Retina (tissue), 1 donor: ENCODE results near the gene FNDC3A.
A peak's percentile ranks its signal among the peaks of the same experiment; 100 is the strongest.
"Not testable (repeated sequence)": the region's sequence is repeated elsewhere in the genome, so short reads cannot be mapped to it uniquely, and the experiment has no call there.

Experiments
- DNase-seq: peaks from one replicate; pipeline ENCODE4 v3.0.0-alpha.2; 2016

Gene FNDC3A

DNA sequence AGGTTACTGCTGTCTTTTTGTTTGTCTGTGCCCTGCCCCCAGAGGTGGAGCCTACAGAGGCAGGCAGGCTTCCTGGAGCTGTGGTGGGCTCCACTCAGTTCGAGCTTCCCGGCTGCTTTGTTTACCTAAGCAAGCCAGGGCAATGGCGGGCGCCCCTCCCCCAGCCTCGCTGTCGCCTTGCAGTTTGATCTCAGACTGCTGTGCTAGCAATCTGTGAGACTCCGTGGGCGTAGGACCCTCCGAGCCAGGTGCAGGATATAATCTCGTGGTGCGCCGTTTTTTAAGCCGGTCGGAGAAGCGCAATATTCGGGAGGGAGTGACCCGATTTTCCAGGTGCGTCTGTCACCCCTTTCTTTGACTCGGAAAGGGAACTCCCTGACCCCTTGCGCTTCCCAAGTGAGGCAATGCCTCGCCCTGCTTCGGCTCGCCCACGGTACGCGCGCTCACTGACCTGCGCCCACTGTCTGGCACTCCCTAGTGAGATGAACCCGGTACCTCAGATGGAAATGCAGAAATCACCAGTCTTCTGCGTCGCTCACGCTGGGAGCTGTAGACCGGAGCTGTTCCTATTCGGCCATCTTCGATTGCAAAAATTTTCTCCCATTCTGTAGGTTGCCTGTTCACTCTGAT, 182.4 kb downstream of the FNDC3A start:
- DNase-seq = not testable (repeated sequence)

DNA sequence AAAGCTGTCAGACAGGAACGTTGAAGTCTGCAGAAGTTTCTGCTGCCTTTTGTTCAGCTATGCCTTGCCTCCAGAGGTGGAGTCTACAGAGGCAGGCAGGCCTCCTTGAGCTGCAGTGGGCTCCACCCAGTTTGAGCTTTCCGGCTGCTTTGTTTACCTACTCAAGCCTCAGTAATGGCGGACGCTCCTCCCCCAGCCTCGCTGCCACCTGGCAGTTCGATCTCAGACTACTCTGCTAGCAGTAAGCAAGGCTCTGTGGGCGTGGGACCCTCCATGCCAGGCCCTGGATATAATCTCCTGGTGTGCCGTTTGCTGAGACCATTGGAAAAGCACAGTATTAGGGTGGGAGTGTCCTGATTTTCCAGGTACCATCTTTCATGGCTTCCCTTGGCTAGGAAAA, 187.4 kb downstream of the FNDC3A start:
- DNase-seq = not testable (repeated sequence)

DNA sequence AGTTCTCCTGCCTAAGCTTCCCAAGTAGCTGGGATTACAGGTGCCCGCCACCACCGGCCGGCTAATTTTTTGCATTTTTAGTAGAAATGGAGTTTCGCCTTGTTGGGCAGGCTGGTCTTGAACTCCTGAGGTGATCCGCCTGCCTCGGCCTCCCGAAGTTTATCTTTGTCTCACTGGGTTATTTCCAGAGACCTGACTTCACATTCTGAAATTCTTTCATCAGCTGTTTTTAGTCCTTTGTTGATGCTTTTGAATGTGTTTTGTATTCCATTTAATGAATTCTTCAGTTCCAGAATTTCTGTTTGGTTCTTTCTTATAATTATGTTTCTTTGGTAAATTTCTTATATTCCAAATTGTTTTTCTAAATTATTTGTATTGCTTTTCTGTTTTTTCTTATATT, 189.0 kb downstream of the FNDC3A start:
- DNase-seq = no peak

DNA sequence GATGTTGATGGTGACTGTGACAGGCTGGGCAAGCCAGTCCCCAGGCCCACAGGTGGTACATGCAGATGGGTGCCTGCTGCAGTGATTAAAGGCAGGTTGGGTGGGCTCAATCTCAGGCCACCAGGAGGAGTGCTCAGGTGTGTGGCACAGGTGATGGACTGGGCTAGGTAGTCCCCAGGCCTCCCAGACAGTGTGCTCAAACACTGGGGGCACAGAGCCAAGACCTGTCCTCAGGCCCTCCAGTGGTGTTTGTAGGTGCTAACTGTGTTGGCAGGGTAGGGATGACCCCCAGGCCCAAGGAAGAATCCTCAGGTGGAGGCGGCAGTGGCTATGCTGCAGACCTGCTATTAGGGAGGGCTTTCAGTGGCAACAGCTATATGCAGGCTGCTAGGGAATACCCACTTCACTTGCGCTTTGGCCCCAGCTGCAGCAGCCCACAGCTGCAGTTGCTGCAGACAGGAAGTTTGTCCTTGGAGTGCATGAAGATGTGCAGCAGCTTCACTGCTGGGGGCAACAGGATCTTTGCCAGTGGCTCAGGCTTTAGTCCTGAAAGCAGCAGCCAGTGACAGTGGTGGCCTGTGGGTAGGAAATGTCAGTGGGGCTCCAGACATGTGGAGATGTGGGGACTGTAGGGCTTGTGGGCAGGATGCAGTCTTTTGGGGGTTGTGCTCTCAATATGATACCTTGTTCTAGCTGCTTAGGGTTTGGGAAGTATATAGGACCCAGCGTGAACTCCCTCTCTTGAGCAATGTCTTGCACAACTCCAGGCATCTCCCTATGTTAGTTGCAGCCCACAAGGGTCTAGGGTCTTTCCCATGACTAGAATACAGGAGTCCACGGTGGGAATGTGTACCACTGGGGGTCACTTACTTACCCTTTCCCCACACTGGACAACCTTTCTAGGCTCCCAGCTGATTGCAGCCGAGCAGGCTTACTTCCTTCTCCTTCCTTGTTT, 190.4 kb downstream of the FNDC3A start:
- DNase-seq = no peak

DNA sequence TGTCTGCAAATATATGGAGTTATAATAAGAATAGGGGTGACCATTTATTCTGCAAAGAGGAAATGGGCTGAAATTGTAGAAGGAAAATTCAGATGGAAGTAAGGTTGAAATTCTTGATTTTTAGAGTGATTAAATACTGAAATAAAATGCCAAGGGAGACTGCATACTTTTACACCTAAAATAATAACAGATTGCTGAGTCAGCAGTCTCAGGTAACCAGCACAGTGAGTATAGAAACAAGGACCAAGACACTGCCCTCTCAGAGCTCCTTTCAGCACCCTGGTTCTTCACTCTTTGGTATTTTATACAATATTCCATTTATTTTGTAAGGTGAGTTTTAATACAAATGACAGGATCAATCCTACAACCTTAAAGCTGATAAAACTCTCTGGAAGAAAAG, 195.6 kb downstream of the FNDC3A start:
- no peak for DNase-seq

DNA sequence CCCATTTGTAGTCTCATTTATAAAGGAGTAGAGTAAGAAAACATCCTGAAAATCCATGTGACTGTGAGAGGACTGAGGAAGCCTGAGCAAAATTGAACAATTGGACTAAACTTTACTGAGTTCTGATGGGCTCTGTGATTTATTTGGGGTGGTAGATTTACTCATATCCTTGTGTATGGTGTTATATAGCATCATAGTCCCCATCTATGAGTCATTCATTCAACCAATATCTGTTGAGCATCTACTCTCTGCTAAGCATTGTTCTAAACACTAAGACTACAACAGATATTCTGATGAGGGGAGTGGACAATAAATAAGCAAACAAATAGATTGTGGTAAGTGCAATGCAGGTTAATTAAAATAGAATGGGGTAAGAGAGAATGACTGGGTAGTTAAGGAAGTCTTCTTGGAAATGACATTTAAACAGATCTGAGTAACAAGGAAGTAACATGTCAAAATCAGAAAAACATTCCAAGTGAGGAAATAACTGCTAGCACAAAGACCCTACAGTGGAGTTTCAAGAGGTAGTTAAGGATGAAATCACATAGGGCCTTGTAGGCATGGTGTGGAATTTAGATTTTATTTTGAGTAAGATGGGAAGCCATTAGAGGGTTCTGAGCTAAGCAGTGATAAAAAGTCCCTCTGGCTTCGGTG, 208.1 kb downstream of the FNDC3A start:
- DNase-seq = no peak

DNA sequence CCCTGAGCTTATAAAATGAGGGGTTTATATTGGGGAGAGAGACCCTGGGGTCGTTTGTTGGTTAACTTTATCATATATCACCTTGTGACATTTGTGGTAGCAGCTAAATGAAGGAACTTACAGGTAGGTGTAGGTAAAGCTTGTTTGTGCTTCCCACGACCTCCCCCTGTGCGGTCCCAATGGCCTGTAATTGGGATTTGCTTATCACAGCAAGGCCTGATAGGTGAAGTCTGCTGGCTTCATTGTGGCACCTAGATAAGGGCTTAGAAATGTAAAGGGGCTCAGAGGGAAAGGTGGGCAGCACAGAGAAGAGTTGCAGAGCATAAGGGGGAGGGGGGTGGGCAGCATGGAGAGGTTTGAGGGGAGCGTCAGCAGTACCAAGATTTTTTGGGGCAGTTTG, 208.9 kb downstream of the FNDC3A start:
- no peak for DNase-seq

DNA sequence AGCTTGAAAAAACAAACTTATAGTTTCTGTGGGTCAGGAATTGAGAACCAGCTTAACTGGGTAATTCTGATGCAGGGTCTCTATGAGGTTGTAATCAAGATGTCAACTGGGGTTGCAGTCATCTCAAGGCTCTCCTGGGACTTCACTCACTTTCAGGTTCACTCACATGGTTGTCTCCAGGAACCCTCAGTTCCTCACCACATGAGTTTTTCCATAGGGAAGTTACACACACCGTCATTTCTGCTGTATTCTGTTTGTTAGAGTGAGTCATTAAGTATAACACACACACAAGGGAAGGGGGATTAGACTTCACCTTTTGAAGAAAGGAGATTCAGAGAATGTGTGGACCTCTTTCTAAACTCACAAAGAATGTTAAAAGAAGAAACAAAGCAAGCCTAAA, 209.6 kb downstream of the FNDC3A start:
- no peak for DNase-seq

DNA sequence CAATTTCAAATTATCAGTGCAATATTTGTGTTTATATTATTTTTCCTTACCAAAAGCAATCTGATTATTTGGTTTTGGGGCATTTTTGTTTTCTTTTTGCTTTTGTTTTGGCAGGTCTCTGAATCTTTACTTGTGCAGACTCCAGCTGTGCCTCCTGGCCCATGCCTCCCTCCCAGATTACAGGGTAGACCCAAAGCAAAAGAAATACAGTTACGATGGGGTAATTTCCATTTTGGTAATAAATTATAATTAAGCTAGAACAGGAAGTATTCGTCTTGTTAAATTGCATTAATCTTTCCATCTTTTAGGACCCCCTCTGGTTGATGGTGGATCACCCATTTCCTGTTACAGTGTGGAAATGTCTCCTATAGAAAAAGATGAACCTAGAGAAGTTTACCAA, 215.2 kb downstream of the FNDC3A start:
- no peak for DNase-seq

DNA sequence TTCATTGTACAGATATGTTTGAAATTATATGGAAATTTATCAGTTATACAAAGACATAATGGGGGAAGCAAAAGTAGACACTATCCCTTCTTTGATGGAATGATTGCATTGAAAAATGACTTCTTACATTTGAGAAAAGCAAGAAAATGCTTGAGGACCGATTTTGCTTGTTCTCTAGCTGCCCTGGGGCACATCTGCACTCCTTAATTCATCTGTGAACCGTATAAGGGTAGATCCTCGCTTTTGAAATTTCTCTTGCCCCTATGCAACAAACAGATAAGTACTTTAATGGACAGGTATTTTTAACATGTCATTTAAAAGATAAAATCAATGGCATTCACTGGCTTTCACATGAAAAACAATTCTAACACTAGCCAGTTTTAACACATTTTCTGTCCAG, 230.9 kb downstream of the FNDC3A start:
- no peak for DNase-seq

DNA sequence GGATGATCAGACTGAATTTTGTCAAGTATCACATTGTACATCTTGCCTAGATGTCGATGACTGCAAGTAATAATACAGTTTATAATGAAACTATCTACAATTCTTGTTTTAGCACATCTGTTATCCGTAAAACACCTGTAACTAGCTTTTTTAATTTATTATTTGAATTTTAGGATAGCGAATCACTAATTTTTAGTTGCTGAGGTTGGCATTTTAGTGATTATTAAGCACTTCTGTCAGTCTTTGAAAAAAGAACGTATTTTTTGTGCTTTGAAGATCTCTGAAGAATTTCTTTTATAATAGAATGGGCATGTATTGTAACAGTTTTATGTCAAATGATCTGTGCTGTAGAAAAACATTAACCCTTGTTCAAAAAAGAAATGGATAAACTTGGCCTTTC, 232.9 kb downstream of the FNDC3A start:
- no peak for DNase-seq

DNA sequence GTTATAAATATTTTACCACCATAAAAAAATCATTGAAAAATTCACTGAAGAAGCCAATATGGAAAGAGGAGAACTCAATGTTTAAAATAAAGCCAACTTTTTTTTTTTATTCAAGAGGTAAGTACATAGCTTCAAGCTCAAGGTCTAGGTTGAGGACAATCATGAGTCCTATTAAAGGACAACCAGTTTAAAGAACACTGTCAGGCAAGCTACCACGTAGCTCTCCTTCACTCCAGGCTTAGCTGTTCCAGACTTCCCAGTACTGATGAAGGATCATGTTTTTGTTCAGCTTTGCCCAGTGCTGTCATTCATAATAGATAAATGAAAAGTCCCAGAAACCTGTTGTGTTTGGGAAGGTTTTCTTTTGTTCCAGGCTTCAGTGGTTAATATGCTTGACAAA, 234.4 kb downstream of the FNDC3A start:
- DNase-seq = no peak

DNA sequence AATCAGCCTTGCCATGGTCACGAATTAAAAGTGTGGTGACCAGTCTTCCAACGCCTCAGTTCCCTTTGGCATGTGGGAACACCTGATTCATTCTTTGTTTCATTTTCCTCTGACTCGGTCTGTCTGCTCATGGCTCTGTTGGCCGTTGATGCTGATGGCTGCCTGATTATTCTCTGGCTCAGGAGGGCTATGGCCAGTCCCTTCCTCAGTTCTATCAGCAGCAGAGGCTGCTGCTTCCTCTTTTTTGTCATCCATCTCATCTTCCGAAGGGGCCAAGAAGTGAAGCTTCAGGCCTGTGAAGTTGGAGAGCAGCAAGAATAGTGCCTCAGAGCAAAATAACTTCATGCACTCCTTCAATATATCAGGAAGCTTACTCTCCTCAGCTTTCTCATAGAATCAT, 235.0 kb downstream of the FNDC3A start:
- no peak for DNase-seq

DNA sequence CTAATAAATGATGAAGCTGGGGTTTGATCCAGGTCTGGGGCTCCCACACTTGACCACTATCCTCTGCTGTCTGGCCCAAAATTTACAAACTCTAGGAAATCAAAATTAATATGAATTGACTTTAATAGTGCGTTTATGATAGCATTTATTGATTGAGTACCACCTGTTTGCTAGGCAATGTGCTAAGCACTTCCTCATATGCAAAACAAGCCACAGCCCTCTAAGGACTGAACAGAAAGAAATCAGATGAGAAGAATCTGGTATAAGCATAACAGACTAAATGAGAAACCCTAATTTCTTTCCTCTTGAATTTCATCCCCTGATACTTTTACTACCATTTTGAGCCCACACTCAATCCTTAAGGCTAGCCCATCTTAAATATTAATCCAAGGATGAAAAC, 237.8 kb downstream of the FNDC3A start:
- no peak for DNase-seq

DNA sequence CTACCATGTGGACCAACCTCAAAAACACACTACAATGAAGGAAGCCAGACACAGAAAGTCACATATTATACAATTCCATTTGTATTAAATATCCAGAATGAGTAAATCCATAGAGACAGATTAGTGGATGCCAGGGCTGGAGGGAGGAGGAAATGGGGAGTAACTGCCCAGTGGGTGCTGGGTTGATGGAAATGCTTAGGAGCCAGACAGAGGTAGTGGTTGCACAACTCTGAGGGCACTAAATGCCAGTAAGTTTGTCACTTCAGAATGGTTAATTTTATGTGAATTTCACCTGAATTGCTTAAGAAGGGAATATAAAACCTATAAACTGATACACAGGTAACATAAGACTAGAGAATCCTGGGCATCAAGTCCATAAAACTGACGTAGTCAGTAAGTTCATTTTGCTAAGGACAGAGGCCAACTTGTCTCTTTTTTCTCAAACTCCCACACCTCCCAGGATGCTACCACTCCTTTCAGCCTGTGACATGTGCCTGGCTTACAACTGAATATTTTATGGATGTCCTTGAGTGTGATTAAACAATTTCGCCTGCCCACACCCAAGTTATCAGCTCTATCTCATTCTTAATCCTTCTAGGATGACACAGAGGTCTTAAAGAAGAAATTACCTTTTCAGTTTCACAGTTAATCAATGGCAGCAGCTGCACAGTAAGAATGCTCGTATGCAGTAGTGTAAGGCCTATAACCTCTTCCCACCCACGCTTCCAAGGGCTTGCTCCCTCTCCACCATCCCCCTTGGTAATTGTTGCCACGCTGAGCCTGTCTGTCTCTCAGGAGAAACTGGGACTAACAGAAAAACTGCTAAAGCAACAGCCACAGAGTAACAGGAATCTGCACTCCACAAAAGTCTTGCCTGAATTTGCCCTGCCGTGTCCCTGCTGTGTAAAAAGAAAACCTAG, 238.5 kb downstream of the FNDC3A start:
- no peak for DNase-seq

DNA sequence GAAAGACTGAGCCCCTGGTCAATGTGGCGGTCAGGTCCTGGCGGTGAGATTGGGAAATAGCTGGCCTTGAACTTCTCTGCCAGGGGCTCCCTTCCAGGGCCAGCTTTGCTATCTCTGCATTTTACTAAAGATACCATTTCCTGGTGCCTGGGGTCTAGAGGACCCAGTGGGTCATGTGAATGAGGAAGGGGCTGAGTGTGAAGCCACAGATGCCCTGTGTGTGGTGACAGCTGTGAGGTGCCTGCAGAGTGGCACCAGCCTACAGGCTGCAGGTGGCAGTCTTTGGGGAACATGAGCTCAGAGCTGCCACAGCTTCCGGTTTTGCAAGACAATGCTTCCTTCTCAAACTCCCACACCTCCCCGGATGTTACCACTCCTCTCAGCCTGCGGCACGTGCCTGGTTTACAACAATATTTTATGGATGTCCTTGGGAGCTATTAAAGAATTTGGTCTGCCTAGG, 239.2 kb downstream of the FNDC3A start:
- DNase-seq = no peak

DNA sequence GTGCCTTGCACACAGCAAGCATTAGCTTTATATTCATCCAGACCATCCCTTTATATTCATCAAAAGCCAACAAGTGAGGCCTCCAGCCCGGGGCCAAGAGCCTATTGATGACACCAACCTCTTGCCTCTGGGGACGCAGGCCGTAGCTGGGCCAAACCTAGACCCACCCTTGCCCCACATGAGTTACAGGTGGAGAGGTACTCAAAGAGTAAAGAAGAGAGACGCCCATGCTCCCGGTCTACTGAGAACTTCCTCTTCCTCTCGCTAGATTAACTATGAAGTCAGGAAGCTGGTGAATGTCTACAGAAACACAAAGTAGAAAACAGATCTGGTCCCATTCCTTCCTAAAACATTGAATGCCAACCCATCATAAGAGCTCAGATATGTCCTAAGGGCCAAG, 240.6 kb downstream of the FNDC3A start:
- no peak for DNase-seq

DNA sequence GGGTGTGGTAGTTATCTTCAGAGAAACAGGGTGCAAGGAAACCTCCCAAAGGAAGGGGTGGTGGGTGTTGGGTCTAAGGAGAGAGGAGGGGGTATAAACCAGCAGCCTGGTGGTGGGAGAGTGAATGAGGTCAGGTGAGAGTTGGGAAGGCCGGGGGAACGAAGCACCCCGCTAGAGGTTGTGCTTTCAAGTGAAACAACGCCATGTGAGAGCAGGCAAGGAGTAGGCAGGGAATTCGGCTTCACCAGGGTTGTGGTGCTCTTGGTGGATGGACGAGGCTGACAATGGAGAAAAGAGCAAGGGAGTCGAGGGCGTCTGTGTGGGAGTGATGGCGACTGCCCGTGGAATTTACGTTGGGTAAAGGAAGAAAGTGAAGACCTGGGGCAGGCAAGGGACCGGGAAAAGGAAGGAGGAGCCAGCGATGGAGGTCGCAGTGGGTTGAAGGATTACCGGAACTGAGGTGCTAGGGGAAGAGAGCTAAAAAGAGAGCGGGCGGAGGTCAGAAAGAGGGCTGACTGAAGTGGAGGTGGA, 242.3 kb downstream of the FNDC3A start:
- DNase-seq = peak; percentile 7

DNA sequence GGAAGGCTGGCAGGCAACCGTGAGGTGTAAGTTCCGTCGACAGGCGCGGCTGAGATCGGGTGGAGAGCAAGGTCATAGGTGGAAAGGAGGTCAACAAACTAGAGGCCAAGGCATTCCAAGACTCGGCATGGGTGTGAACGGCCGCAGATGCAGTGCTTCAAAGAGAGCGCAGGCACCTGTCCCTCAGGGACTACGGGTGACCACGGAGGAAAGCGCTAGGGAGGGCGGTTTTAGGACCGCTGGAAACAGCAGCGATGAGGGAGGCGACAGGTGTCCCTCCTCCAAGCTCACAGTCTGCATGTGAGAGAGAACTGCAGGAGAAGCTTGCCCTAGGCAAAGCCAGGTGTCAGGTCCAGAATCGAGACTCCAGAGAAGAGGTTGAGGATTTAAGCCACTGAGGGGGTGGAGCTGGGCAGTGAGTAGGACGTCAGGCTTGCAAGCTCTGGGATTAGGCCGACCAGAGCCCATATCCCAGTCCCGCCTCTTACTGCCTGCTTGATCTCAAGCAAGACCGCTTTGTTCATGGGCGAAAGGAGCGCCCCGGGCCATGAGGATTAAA, 242.9 kb downstream of the FNDC3A start:
- DNase-seq = peak; percentile 60

DNA sequence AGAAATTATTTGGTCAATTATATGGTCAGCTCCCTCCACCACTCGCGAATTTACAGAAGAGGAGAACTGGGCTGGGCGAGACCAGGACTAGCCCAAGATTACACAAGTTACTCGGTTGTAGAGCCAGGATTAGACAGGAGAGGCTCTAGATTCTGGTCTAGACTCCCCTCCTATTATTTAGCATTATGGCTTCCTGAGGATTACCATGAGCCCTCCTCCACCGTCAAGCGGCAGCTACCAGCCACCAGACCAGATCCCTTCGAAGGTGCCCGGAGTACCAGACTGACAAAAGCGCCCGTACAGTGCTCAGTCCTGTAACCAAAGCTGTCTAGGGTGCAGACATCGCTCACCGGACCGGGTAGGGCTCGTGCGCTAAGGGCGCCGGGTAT, 243.9 kb downstream of the FNDC3A start:
- DNase-seq = peak; percentile 68

DNA sequence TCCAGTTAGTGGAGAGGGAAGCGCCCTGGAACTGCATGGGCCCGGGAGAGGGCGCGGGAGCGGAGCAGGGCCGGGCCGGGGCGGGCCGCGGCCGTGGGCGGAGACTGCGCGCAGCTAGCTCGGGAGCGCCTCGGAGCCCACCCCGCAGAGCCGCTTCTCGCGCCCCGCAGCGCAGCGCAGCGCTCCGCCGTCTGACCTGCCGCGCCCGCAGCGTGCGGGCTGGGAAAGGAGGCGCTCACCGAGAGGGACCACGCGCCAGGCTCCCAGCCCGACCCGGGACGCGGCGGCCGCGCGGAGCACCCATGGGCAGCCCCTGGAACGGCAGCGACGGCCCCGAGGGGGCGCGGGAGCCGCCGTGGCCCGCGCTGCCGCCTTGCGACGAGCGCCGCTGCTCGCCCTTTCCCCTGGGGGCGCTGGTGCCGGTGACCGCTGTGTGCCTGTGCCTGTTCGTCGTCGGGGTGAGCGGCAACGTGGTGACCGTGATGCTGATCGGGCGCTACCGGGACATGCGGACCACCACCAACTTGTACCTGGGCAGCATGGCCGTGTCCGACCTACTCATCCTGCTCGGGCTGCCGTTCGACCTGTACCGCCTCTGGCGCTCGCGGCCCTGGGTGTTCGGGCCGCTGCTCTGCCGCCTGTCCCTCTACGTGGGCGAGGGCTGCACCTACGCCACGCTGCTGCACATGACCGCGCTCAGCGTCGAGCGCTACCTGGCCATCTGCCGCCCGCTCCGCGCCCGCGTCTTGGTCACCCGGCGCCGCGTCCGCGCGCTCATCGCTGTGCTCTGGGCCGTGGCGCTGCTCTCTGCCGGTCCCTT, 244.5 kb downstream of the FNDC3A start, which contains the start of gene MLNR:
Gene MLNR, plus strand, starts transcription at position 303 of the 820 bp plus-strand sequence. Its CDS starts 0 bp downstream, at position 303.
- DNase-seq = peak; percentile 75
